Measurements from ENCODE around the gene SLC8A1.
"Not testable (repeated sequence)": the region's sequence is repeated elsewhere in the genome, so short reads cannot be mapped to it uniquely, and the experiment has no call there.

Gene SLC8A1

GRCh38 chr2:40101131-40101575 is 350.7 kb downstream of the SLC8A1 start:
- DNase-seq = no peak

GRCh38 chr2:40100676-40101075 is 351.2 kb downstream of the SLC8A1 start:
- DNase-seq = no peak

GRCh38 chr2:40098786-40099470 is 353.0 kb downstream of the SLC8A1 start:
- no peak for DNase-seq

GRCh38 chr2:40097691-40098385 is 354.1 kb downstream of the SLC8A1 start:
- no peak for DNase-seq

- DNase-seq = no peak
These were observed 355.5 kb downstream of the SLC8A1 start for GRCh38 chr2:40096360-40096759.

GRCh38 chr2:40095000-40095399 is 356.9 kb downstream of the SLC8A1 start:
- DNase-seq = no peak

GRCh38 chr2:40094451-40094850 is 357.4 kb downstream of the SLC8A1 start:
- no peak for DNase-seq

- no peak for DNase-seq
These were observed 358.7 kb downstream of the SLC8A1 start for GRCh38 chr2:40093021-40093675.

GRCh38 chr2:40090044-40090443 is 361.8 kb downstream of the SLC8A1 start:
- DNase-seq = no peak

- DNase-seq = no peak
These were observed 364.0 kb downstream of the SLC8A1 start for GRCh38 chr2:40087927-40088326.

GRCh38 chr2:40087434-40087833 is 364.5 kb downstream of the SLC8A1 start:
- DNase-seq = no peak

GRCh38 chr2:40085786-40086185 is 366.1 kb downstream of the SLC8A1 start:
- no peak for DNase-seq

GRCh38 chr2:40073336-40073735 is 378.6 kb downstream of the SLC8A1 start:
- DNase-seq = not testable (repeated sequence)

GRCh38 chr2:40072442-40073232 is 379.3 kb downstream of the SLC8A1 start:
- DNase-seq = no peak

GRCh38 chr2:40062381-40062780 is 389.5 kb downstream of the SLC8A1 start:
- no peak for DNase-seq

- no peak for DNase-seq
These were observed 402.1 kb downstream of the SLC8A1 start for GRCh38 chr2:40049781-40050180.

- DNase-seq = no peak
These were observed 403.4 kb downstream of the SLC8A1 start for GRCh38 chr2:40048506-40048905.

- no peak for DNase-seq
These were observed 404.5 kb downstream of the SLC8A1 start for GRCh38 chr2:40047406-40047805.

Data from suppressor macrophage (primary cell).